GM12864 (cell line): ENCODE data around the gene CLSTN2.

Experiments used
- DNase-seq: peaks from one replicate; pipeline ENCODE4 v3.0.0-alpha.2; 2011; ENCODE audit warnings: low read depth
- H3K4me3 ChIP-seq: 2 replicates; pipeline ENCODE4 v1.5.1; 2011; ENCODE audit warnings: mild to moderate bottlenecking, low read depth, low read length, control low read depth
- CTCF ChIP-seq: IDR thresholded peaks from 2 replicates; pipeline ENCODE4 v1.5.1; 2011; ENCODE audit warnings: low read depth, mild to moderate bottlenecking, moderate library complexity, low read length, control low read depth, inconsistent platforms; ENCODE audit errors: missing control alignments

Gene CLSTN2

DNA sequence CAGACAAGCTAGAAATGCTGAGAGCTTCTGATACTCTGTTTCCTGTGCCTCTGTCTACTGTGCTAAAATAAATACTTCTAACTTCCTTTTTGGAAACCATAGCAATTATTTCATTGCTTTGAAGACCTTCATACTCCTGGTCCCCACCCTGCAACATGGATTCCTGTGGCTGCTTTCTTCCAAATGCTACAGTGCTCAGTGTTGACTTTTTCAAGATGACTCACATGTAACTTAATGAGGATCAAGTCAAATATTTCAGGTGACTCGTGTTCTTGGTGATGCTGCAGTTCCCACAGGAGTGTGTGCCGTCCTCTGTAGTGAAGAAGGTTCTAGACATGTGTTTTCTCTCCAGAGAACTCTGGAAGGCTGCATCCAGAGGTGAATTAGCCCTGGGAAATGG, 288.6 kb downstream of the CLSTN2 start:
- DNase-seq = no peak
- H3K4me3 ChIP-seq = no peak overlapping the region
- no peak for TF ChIP-seq CTCF

DNA sequence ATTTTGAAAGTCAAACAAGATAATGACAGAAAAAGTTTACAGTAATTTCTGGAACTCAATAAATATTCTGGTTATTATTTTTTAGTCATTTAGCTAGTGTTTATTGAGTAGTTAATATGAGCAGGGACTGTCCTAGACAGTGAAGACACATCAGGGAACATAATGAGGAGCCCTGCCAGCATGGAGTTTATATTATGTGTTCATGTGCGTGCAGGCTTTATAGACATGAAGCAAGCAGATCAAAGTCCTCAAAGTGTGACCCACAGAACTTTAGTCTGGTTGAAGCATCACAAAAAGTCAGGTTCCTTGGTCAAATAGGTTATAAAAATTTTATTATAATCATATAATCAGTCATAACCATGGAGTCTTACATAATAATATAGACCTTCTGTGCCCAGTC, 289.3 kb downstream of the CLSTN2 start:
- TF ChIP-seq CTCF = no peak
- no peak overlapping the region for H3K4me3 ChIP-seq
- DNase-seq = no peak

DNA sequence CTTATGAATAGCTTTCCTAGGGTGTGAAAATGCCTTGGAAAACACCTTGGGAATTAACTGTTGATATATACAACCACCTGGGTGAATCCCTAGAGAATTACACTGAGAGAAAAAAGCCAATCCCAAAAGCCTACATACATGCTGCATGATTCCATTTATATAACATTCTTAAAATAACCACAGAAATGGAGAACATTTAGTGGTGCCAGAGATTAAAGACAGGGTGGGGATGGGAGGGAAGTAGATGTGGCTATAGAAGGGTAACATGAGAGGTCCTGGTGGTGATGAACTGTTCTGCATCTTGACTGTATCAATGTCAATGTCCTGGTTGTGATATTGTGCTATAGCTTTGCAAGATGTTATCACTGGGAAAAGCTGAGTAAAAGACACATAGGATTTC, 291.0 kb downstream of the CLSTN2 start:
- DNase-seq = no peak
- TF ChIP-seq CTCF = no peak
- H3K4me3 ChIP-seq = no peak overlapping the region

- no peak for TF ChIP-seq CTCF
- H3K4me3 ChIP-seq = no peak overlapping the region
- no peak for DNase-seq
These were observed 298.7 kb downstream of the CLSTN2 start for GRCh38 chr3:140233702-140234101.

GRCh38 chr3:140234256-140234655, 299.3 kb downstream of the CLSTN2 start:
- TF ChIP-seq CTCF = no peak
- H3K4me3 ChIP-seq = no peak overlapping the region
- no peak for DNase-seq

DNA sequence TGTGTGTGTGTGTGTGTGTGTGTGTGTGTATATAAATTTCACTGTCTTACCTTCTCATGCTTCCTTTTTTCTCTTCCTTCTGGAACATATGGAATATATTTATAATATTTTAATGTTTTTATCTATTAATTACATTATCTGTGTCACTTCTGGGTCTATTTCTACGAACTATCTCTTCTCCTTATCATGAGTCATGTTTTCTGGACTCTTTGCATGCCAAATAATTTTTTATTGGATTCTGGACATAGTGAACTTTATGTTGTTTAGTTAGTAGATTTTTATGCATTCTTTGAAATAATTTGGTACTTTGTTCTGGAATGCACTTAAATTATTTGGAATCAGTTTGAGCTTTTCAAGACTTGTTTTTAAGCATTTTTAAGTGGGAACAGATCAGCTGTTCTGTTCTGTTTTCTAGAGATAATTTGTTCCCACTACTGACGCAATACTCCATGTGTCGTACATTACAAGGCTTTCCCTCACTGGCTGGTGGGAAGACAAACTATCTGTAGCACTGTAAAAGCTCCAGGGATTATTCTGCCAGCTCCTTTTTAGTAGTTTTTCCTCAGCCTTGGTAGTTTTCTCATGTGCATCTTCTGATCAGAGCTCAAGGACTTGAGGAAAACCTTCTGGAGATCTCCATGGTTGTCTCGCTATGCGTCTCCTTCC, 302.0 kb downstream of the CLSTN2 start:
- TF ChIP-seq CTCF = no peak

DNA sequence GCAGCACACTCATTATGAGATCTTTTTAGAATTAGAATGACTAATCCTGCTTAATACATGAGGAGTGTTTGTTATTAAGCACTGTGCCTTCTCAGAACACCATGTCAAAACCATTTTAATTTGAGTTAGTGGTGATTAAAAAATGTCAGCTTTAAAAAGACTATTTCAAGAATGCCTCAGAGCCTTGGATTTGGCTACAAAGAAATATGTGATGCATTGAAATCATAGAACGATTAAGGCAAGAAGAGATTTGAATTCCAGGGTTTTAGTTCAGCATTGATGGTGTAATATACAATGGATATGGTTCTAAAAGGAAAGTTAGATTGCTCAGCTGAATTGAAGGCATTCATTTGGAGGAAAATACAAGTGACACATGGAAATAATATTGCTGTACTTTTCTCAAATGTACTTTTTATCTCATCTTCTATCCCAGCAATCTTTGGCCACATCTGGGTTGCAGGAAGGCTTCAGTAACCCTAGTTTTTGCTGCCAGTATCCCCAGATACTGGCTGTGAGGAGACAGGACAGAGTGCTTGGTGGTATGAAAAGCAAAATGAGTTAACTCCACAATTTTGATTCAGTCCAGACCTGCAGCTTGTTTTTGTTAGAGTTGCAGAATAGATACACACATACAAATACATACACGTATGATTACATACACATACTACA, 303.8 kb downstream of the CLSTN2 start:
- no peak for DNase-seq
- no peak for TF ChIP-seq CTCF
- no peak overlapping the region for H3K4me3 ChIP-seq

More for the DNA sequence above, 302.0 kb downstream of the CLSTN2 start:
- H3K4me3 ChIP-seq = no peak overlapping the region
- DNase-seq = no peak
